ENCODE measurements around the gene UNK. TPM values are rescaled to one million over a fixed set of nuclear protein-coding genes. Genes with fewer than 3 reads are reported as not detected.

The UNK gene
- total RNA-seq, 1 donor from 2014 or later = 16.7 TPM

DNA sequence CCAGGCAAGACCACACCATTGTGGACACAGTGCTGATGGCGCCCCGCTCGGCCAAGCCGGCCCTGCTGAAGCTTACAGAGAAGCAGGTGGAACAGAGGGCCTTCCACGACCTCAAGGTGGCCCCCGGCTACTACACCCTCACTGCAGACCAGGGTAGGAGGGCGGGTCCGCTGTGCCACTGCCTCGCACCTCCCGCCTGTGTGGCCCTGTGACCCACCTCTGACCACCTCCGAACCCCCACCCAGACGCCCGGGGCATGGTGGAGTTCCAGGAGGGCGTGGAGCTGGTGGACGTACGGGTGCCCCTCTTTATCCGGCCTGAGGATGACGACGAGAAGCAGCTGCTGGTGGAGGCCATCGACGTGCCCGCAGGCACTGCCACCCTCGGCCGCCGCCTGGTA, 42.3 kb upstream of the UNK start:
- FAIRE-seq (no peak), DNase-seq (ENCODE audit: low read depth) (no peak)
- Mint-ChIP-seq H3K27ac (ENCODE audit: unreplicated experiment) (no peak overlapping the region), H3K36me3 (ENCODE audit: low read depth, unreplicated experiment) (no peaks in the 10 kb centered on the region), H3K27me3 (ENCODE audit: low read depth, unreplicated experiment) (peaks cover 3% of the 10 kb centered on the region), H3K4me3 (ENCODE audit: unreplicated experiment) (no peak overlapping the region), H3K4me1 (ENCODE audit: low read depth, unreplicated experiment) (peaks cover 7% of the 10 kb centered on the region), H3K9me3 (ENCODE audit: unreplicated experiment) (no peaks in the 10 kb centered on the region)
- Histone ChIP-seq H3K27me3 (ENCODE audit: insufficient read depth, low read length) (no peaks in the 10 kb centered on the region), H3K9ac (ENCODE audit: low read length) (no peak overlapping the region), H3K9me3 (ENCODE audit: insufficient read depth, low read depth, low read length) (no peaks in the 10 kb centered on the region), H4K20me1 (ENCODE audit: insufficient read depth, low read length) (no peaks in the 10 kb centered on the region), H3K27ac (ENCODE audit: low read depth, low read length) (no peak overlapping the region), H3K36me3 (ENCODE audit: insufficient read depth, low read length) (no peaks in the 10 kb centered on the region), H3K79me2 (ENCODE audit: insufficient read depth, low read length) (no peaks in the 10 kb centered on the region), H2AFZ (ENCODE audit: low read depth, low read length) (no peak overlapping the region), H3K4me3 (ENCODE audit: insufficient read depth, low read depth, low read length) (no peak overlapping the region), H3K4me2 (ENCODE audit: low read length) (no peak overlapping the region), H3K4me1 (ENCODE audit: insufficient read depth, low read length) (no peaks in the 10 kb centered on the region)
- no peak for TF ChIP-seq EZH2 (IDR thresholded peaks at IDR 0.05; ENCODE audit: insufficient read depth, low read length)
- TF ChIP-seq, protein P1, sequence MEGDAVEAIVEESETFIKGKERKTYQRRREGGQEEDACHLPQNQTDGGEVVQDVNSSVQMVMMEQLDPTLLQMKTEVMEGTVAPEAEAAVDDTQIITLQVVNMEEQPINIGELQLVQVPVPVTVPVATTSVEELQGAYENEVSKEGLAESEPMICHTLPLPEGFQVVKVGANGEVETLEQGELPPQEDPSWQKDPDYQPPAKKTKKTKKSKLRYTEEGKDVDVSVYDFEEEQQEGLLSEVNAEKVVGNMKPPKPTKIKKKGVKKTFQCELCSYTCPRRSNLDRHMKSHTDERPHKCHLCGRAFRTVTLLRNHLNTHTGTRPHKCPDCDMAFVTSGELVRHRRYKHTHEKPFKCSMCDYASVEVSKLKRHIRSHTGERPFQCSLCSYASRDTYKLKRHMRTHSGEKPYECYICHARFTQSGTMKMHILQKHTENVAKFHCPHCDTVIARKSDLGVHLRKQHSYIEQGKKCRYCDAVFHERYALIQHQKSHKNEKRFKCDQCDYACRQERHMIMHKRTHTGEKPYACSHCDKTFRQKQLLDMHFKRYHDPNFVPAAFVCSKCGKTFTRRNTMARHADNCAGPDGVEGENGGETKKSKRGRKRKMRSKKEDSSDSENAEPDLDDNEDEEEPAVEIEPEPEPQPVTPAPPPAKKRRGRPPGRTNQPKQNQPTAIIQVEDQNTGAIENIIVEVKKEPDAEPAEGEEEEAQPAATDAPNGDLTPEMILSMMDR (IDR thresholded peaks at IDR 0.05; ENCODE audit: insufficient read depth, low read depth, low read length) = no peak

DNA sequence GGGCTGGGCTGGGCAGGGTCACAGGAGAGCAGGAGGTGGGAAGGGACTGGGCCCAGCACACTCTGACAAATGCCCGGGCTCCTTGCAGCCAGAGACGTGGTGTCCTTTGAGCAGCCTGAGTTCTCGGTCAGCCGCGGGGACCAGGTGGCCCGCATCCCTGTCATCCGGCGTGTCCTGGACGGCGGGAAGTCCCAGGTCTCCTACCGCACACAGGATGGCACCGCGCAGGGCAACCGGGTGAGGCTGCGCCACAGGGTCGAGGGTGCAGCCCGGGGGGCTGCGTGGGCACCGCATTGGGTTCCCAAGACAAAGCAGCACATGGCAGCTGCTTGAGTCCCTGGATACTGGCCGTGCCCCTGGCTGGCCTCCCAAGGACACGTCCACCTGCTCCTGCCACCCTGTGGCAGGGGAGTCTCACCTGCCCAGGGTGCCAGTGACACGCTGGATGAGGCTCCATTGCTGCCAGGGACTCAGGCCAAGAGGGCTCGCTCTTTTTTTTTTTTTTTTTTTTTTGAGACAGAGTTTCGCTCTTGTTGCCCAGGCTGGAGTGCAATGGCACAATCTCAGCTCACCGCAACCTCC, 40.9 kb upstream of the UNK start:
- Mint-ChIP-seq H3K9me3 (ENCODE audit: unreplicated experiment) (no peaks in the 10 kb centered on the region), H3K4me1 (ENCODE audit: low read depth, unreplicated experiment) (no peaks in the 10 kb centered on the region), H3K27ac (ENCODE audit: unreplicated experiment) (no peak overlapping the region), H3K27me3 (ENCODE audit: low read depth, unreplicated experiment) (no peaks in the 10 kb centered on the region), H3K36me3 (ENCODE audit: low read depth, unreplicated experiment) (no peaks in the 10 kb centered on the region), H3K4me3 (ENCODE audit: unreplicated experiment) (no peak overlapping the region)
- Histone ChIP-seq H3K4me3 (ENCODE audit: insufficient read depth, low read depth, low read length) (no peak overlapping the region), H2AFZ (ENCODE audit: low read depth, low read length) (no peak overlapping the region), H3K9ac (ENCODE audit: low read length) (no peak overlapping the region), H3K27me3 (ENCODE audit: insufficient read depth, low read length) (no peaks in the 10 kb centered on the region), H4K20me1 (ENCODE audit: insufficient read depth, low read length) (no peaks in the 10 kb centered on the region), H3K79me2 (ENCODE audit: insufficient read depth, low read length) (no peaks in the 10 kb centered on the region), H3K27ac (ENCODE audit: low read depth, low read length) (no peak overlapping the region), H3K4me1 (ENCODE audit: insufficient read depth, low read length) (no peaks in the 10 kb centered on the region), H3K36me3 (ENCODE audit: insufficient read depth, low read length) (no peaks in the 10 kb centered on the region), H3K4me2 (ENCODE audit: low read length) (no peak overlapping the region), H3K9me3 (ENCODE audit: insufficient read depth, low read depth, low read length) (no peaks in the 10 kb centered on the region)
- FAIRE-seq (no peak), DNase-seq (ENCODE audit: low read depth) (no peak)
- TF ChIP-seq, protein P1 (IDR thresholded peaks at IDR 0.05; ENCODE audit: insufficient read depth, low read depth, low read length) = no peak
- TF ChIP-seq EZH2 (IDR thresholded peaks at IDR 0.05; ENCODE audit: insufficient read depth, low read length) = no peak

DNA sequence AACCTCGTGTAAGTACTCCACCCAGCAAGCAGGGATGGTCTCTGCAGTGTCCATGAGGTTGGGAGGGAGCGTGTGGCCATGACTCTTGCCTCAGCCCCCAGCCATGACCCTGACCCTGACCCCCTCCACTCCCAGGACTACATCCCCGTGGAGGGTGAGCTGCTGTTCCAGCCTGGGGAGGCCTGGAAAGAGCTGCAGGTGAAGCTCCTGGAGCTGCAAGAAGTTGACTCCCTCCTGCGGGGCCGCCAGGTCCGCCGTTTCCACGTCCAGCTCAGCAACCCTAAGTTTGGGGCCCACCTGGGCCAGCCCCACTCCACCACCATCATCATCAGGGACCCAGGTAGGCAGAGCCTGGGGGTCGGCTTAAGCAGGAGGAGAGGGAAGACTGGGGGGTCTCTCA, 35.9 kb upstream of the UNK start:
- H3K4me3 Mint-ChIP-seq (ENCODE audit: unreplicated experiment) = no peak overlapping the region
- peaks cover 2% of the 10 kb centered on the region for H3K27me3 Mint-ChIP-seq (ENCODE audit: low read depth, unreplicated experiment)
- no peak overlapping the region for H2AFZ ChIP-seq (ENCODE audit: low read depth, low read length)
- H3K4me3 ChIP-seq (ENCODE audit: insufficient read depth, low read depth, low read length) = no peak overlapping the region
- no peaks in the 10 kb centered on the region for H3K9me3 Mint-ChIP-seq (ENCODE audit: unreplicated experiment)
- no peak overlapping the region for H3K27ac ChIP-seq (ENCODE audit: low read depth, low read length)
- no peaks in the 10 kb centered on the region for H3K4me1 Mint-ChIP-seq (ENCODE audit: low read depth, unreplicated experiment)
- H3K9me3 ChIP-seq (ENCODE audit: insufficient read depth, low read depth, low read length) = no peaks in the 10 kb centered on the region
- FAIRE-seq (no peak), DNase-seq (ENCODE audit: low read depth) (no peak)
- H4K20me1 ChIP-seq (ENCODE audit: insufficient read depth, low read length) = no peaks in the 10 kb centered on the region
- no peaks in the 10 kb centered on the region for H3K79me2 ChIP-seq (ENCODE audit: insufficient read depth, low read length)
- no peaks in the 10 kb centered on the region for H3K27me3 ChIP-seq (ENCODE audit: insufficient read depth, low read length)
- no peak overlapping the region for H3K4me2 ChIP-seq (ENCODE audit: low read length)
- H3K4me1 ChIP-seq (ENCODE audit: insufficient read depth, low read length) = no peaks in the 10 kb centered on the region
- TF ChIP-seq, protein P1 (IDR thresholded peaks at IDR 0.05; ENCODE audit: insufficient read depth, low read depth, low read length) = no peak
- no peak for TF ChIP-seq EZH2 (IDR thresholded peaks at IDR 0.05; ENCODE audit: insufficient read depth, low read length)
- H3K36me3 ChIP-seq (ENCODE audit: insufficient read depth, low read length) = no peaks in the 10 kb centered on the region
- H3K9ac ChIP-seq (ENCODE audit: low read length) = no peak overlapping the region
- H3K27ac Mint-ChIP-seq (ENCODE audit: unreplicated experiment) = no peak overlapping the region
- H3K36me3 Mint-ChIP-seq (ENCODE audit: low read depth, unreplicated experiment) = no peaks in the 10 kb centered on the region

All from astrocyte (in vitro differentiated cells and primary cell).